Cardiac septum (tissue), 1 donor: ENCODE data around the gene S100A3. TPM values are rescaled to one million over a fixed set of nuclear protein-coding genes. Genes with fewer than 3 reads are reported as not detected.
A peak's percentile ranks its signal among the peaks of the same experiment; 100 is the strongest.

ENCODE experiments used
- DNase-seq: peaks from one replicate; pipeline ENCODE4 v3.0.0-alpha.2; 2020; ENCODE audit warnings: low spot score
- intact Hi-C: fragments of 100-400 bp; cut with DNase I; formaldehyde crosslinking; loops from one replicate; pipeline ENCODE4 v1.14.0; 2022
- total RNA-seq: library from RNA; stranded (reverse); fragmentation: NEBNext Ultra II Directional; extraction: Animal tissue kit (Norgen Biotek cat#: 25700); gene quantifications from one replicate; pipeline ENCODE4 v1.2.1, GENCODE V29; 2021
- donor health status: DM: no; HTN: no; CAD: no.

The S100A3 gene
- total RNA-seq, 1 donor from 2014 or later = 1.3 TPM

- intact Hi-C loops = no loop called here
- DNase-seq = no peak
Measured at GRCh38 chr1:153552335-153552734, 3.3 kb upstream of the S100A3 start.

GRCh38 chr1:153550827-153551500, 1.9 kb upstream of the S100A3 start:
- no peak for DNase-seq
- intact Hi-C loops = no loop called here

- intact Hi-C loops = no loop called here
Measured at GRCh38 chr1:153550398-153550758, 1.3 kb upstream of the S100A3 start.

GRCh38 chr1:153549741-153550397, 811 bp upstream of the S100A3 start:
- DNase-seq = no peak
- intact Hi-C loops = no loop called here

More at GRCh38 chr1:153550398-153550758, 1.3 kb upstream of the S100A3 start:
- no peak for DNase-seq

GRCh38 chr1:153547560-153548551, 1.2 kb downstream of the S100A3 start:
- intact Hi-C loops = no loop called here
- DNase-seq = no peak

GRCh38 chr1:153546796-153547559, 2.1 kb downstream of the S100A3 start:
- DNase-seq = no peak
- intact Hi-C loops = no loop called here

GRCh38 chr1:153546371-153546770, 2.7 kb downstream of the S100A3 start:
- intact Hi-C loops = no loop called here
- no peak for DNase-seq

GRCh38 chr1:153545067-153546055, 3.7 kb downstream of the S100A3 start, which contains the start of gene S100A4:
TSS of gene S100A4 (minus strand) at chr1:153545806. CDS start at chr1:153544794, 1,012 bp downstream.
- DNase-seq = peak; percentile 98
- intact Hi-C loops = no loop called here

- no peak for DNase-seq
- intact Hi-C loops = no loop called here
Measured at GRCh38 chr1:153544453-153545066, 4.5 kb downstream of the S100A3 start.

GRCh38 chr1:153543736-153544135, 5.3 kb downstream of the S100A3 start:
- intact Hi-C loops = no loop called here
- no peak for DNase-seq

GRCh38 chr1:153542956-153543711, 5.9 kb downstream of the S100A3 start:
- no peak for DNase-seq
- intact Hi-C loops = no loop called here

- intact Hi-C loops = no loop called here
- DNase-seq = no peak
Measured at GRCh38 chr1:153541641-153542590, 7.1 kb downstream of the S100A3 start.

- intact Hi-C loops = no loop called here
- no peak for DNase-seq
Measured at GRCh38 chr1:153540394-153541361, 8.4 kb downstream of the S100A3 start, which contains the start of gene S100A5. TSS of gene S100A5 (minus strand) at chr1:153540934. CDS start at chr1:153540191, 743 bp downstream.

- DNase-seq = no peak
- intact Hi-C loops = no loop called here
Measured at GRCh38 chr1:153539395-153540093, 9.5 kb downstream of the S100A3 start.
